DMS153 (cell line): ENCODE data around the gene SF3B2.
"Not testable (repeated sequence)": the region's sequence is repeated elsewhere in the genome, so short reads cannot be mapped to it uniquely, and the experiment has no call there.

Experiments
- DNase-seq: peaks from one replicate; lab custom pipeline; 2025; lab: John Stamatoyannopoulos, UW

SF3B2 gene, protein sequence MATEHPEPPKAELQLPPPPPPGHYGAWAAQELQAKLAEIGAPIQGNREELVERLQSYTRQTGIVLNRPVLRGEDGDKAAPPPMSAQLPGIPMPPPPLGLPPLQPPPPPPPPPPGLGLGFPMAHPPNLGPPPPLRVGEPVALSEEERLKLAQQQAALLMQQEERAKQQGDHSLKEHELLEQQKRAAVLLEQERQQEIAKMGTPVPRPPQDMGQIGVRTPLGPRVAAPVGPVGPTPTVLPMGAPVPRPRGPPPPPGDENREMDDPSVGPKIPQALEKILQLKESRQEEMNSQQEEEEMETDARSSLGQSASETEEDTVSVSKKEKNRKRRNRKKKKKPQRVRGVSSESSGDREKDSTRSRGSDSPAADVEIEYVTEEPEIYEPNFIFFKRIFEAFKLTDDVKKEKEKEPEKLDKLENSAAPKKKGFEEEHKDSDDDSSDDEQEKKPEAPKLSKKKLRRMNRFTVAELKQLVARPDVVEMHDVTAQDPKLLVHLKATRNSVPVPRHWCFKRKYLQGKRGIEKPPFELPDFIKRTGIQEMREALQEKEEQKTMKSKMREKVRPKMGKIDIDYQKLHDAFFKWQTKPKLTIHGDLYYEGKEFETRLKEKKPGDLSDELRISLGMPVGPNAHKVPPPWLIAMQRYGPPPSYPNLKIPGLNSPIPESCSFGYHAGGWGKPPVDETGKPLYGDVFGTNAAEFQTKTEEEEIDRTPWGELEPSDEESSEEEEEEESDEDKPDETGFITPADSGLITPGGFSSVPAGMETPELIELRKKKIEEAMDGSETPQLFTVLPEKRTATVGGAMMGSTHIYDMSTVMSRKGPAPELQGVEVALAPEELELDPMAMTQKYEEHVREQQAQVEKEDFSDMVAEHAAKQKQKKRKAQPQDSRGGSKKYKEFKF

DNA sequence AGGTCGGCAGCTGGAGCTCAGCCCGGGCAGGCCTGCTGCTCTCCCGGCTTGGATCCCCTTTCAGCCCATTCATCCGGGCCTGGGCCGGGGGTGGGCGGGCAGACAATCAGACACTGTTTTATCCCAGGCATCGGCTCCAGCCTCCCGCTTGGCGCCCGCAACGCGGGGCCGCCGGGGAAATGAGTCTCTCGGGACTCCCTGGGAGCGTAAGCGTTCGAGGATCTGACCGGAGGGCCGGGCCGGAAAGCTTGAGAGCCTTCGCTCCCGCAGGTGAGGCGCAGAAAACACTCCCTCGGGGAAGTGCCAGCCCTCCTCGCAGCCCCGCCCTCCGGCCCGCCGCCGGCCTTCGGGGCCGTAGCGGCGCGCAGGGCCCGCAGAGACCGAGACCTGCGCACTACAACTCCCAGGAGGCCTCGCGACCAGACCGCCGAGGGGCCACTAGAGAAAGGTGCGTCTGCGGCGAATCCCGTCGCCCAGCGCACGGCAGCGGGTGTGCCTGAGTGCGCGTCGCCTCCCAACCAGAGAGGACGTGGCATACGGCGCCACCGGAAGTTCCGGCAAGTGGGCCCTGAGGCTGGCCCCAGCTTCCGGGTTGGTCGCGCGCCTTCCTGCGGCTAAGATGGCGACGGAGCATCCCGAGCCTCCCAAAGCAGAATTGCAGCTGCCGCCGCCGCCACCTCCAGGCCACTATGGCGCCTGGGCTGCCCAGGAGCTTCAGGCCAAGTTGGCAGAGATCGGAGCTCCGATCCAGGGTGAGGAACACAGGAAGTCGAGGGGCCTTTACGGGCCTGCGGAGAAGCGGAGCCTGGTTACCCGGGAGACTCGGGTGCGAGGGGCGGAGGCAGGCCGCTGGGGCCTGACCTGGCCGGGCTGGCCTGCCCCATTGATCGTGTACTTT, at the start of gene SF3B2:
Gene SF3B2, plus strand, starts transcription at position 599 of the 898 bp plus-strand sequence. Its CDS starts 21 bp downstream, at position 620.
- peak; percentile 98 for DNase-seq

DNA sequence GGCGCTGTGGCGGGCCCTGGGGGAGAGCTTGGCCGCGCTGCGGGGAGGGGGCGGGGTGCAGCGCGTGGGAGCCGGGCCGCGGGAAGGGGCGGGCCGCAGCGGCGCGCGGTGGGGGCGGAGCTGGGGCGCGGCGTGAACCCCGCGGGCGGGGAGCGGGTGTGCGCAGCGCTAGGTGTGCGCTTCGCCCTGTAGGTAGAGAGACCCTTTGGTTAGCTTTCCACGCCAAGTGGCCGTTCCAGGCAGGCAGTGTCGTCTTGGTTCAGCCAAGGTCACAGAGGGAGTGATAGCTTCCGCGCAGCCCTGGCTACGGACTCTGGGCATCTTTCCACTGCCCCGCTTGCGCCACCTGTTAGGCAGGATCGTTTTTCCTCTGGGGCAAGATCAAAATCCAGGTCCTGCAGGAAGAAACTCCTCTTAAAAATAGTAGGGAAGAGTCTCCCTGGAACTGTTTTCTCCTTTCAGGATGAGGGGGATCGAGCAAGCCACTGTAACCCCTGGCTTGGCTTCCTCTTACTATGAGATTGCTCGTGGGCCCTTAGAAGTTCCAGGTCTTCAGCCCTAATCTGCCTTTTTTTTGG, 49.4 kb upstream of the SF3B2 start:
- DNase-seq: no peak

DNA sequence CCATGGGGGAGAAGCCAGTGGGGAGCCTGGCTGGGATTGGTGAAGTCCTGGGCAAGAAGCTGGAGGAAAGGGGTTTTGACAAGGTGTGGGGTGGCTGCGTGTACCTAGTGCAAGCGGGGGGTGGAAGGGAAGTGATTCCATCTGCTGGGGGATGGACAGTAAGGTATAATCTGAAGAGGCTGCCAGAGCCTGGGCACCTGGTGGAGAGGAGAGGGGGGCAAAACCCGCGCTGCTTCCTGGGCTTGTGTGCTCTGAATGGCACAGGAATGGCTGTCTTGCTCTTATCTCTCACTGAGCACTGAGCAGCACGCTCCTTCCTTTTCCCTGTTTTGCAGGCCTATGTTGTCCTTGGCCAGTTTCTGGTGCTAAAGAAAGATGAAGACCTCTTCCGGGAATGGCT, 48.9 kb upstream of the SF3B2 start:
- no peak for DNase-seq

DNA sequence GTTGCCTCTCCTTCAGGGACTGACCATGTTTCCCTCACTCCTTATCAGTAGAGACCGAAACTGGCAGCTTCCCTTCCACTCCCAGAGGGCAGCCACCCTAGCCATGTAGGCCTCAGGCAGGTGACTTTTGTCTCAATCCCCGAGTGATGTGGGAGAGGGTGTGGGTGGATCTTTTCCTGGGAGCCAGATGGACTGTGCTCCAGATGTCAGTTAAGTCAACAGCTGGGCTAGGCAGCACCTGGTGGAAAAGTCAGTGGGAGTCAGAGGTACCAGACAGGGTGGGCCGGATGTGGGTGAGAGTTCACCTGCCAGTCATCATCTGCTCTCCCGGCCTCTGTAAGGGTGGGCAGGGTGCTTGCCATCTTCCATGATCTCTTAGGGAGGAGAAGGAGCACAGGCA, 48.0 kb upstream of the SF3B2 start:
- DNase-seq: no peak

DNA sequence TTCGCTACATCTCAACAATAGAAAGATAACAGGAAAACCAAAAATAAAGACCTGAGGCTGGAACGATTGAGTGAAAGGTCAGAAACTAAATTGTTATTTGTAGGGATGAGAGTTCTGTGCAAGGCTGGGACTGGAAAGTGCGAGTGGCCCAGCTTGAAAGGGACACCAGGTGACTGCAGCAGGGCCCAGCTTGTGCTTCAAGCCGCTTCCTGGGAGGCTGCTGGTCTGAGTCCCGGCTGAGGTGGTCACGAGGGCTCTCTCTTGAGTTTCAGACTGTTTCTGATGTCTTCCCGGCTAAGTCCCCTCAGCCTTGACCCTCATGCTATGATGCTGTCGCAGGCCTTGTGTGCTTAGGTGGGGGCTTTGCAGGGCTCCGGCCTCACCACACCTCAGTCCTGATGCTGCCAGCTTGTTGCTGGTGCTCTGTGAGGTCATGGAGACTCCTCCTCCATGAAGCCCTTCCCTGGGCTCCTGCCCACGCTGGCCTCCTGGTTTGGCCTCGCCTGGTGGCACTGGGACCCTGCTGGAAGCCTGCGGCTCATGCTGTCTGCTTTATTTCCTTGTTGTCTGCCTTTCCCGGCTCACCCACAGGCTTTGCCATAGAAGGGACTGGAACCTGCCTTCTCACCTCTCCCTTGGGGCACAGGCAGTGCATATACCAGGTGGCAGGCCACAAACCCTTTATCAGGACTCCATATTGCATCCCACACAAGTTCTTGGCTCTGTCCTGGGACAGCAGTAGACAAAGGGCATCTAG, 45.9 kb upstream of the SF3B2 start:
- no peak for DNase-seq

DNA sequence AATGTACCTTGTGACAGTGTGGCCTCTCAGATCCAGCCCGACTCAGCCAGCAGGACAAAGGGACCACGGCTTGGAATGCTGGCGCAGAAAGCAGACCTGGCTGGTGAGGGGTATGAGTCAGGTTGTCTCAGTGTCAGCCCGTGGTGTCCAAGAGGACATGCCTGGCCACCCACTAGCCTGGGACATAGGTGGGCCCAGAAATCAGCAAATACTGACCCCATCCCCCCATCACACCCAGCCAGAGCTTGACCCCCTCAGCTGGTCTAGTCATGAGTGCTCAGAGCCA, 45.3 kb upstream of the SF3B2 start:
- DNase-seq: no peak

DNA sequence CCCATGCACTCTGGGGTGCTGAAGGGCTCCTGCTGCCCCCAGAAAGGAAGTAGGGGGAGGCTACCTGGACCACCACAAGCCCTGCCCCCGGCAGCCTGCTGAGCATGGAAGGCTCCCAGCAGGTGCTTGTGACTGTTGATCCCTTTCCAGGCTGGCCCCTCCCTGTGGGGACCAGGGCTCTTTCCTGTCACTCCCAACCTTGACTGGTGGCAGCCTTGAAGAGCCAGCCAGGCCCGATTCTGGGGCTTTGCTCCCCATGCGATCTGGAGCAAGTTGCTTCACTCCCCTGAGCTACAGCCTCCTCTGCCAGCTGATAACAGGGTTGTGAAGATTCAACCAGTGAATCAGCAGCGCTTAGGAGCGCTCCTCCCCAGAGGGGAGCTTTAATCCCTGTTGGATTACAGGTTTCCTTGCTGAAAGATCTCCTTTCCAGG, 44.9 kb upstream of the SF3B2 start:
- DNase-seq: no peak

DNA sequence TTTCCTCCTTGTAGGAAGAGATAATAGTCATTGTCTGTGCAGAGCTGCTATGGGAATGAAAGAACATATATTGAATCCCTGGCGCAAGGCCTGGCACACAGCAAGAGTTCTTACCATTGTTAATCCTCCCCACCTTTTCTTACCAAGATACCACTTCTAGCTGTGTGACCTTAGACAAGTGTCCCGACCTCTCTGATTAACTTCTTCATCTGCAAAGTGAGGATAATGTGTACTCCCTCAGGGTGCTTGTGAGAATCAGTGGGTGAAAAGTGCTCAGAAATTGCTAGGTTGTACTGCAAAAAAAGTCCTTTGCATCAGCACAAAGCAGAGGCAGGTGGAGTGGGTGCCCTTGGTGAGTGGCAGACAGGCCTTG, 44.1 kb upstream of the SF3B2 start:
- no peak for DNase-seq

DNA sequence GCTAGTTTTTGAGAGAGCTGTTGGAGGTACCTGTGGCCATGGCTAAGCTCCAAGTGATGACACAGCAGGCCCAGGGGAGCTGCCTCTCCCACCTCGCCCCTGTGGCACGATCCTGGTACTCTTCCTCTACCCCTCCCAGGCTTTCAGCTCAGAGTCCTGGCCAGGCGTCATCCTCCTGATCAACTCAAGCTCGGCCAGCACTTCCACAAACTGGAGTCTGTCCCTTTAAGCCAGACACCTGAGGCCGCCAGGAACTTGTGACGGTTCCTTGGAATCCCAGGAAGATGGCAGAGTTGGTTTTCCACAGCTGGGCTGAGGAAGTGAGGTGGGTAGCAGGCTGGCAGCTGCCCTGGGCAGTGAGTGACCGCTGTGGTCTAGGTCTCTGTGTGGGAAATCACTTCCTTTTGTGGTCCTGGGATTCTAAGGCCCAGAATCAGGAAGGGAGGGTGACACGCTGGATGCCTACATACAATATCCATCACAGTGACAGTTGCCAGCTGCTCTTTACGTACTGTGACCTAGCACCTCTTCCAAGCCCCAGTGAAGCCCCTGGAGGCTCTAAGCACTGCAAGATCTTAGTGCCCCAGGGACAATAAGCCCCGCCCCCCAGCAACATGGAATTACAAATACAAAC, 43.6 kb upstream of the SF3B2 start:
- no peak for DNase-seq

DNA sequence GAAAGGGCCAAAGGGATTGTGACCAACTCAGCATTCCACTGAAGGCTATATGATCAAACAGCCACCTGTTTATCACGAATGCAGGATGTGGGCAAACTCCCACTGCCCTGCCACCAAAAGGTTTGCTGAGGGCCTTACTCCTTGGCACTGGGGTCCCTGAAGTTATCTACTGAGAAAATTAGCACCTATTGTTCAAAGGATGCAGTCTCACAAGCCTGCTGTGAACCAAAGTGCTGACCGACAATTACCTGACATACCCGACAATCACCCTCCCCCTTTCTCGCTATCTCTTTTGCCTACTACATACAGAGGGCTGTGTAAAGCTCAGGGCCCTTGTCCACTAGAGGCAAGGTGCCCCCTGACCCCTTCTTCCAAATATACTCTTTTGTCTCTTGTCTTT, 42.1 kb upstream of the SF3B2 start:
- not testable (repeated sequence) for DNase-seq

DNA sequence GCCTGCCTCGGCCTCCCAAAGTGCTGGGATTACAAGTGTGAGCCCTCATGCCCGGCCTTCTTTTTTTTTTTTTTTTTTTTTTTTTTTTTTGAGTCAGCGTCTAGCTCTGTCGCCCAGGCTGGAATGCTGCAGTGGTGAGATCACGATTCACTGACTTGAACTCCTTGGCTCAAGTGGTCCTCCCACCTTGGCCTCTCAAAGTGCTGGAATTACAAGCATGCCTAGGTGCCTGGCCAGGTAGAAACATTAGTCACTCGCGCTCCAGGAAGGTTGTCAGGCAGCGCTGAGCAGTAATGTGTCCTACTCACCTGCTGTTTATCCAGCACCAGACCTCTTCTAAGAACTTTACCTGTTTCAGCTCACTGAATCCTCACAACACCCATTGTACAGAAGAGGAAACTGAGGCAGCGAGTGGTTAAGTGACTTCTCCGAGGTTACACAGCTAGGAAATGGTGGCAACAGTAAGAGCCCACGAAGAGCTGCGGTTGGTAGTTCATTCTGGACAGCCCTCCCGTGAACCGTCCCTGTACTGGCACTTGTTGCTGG, 40.9 kb upstream of the SF3B2 start:
- no peak for DNase-seq

DNA sequence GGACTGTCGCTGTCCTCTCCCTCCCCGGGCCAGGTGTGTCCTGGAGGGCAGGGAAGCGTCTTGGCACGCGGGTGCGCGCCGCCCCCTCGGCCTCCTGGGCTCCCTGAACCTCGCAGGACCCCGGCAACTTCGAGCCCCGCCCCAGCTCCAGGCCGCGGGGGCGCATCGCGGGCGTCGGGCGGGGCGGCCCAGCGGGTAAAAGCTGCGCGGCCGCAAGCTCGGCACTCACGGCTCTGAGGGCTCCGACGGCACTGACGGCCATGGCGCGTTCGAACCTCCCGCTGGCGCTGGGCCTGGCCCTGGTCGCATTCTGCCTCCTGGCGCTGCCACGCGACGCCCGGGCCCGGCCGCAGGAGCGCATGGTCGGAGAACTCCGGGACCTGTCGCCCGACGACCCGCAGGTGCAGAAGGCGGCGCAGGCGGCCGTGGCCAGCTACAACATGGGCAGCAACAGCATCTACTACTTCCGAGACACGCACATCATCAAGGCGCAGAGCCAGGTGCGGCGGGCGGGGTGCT, 40.3 kb upstream of the SF3B2 start, which contains the start of gene CST6:
Gene CST6, plus strand, starts transcription at position 224 of the 519 bp plus-strand sequence. Its CDS starts 37 bp downstream, at position 261.
- DNase-seq: no peak

DNA sequence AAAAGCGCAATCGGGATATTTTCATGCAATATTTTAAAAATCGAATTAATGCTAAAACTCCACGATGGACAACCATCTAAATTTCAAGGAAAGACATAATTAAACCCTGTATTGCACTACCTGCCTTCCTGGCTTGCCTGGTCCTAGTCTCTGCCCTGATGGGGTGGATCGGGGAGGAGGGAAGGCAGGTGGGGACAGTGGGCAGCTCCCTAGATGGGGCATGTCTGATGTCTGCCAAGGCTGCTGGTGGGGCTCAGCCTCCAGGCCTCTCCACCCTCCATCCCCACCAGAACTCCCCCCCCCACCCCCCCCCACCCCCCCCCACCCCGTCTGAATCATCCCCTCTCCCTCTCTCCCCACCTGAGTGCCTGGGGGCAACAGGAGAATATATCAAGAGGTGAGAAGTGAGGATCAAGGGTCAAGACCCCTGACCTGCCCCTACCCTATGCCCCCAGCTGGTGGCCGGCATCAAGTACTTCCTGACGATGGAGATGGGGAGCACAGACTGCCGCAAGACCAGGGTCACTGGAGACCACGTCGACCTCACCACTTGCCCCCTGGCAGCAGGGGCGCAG, 39.7 kb upstream of the SF3B2 start:
- DNase-seq: no peak

DNA sequence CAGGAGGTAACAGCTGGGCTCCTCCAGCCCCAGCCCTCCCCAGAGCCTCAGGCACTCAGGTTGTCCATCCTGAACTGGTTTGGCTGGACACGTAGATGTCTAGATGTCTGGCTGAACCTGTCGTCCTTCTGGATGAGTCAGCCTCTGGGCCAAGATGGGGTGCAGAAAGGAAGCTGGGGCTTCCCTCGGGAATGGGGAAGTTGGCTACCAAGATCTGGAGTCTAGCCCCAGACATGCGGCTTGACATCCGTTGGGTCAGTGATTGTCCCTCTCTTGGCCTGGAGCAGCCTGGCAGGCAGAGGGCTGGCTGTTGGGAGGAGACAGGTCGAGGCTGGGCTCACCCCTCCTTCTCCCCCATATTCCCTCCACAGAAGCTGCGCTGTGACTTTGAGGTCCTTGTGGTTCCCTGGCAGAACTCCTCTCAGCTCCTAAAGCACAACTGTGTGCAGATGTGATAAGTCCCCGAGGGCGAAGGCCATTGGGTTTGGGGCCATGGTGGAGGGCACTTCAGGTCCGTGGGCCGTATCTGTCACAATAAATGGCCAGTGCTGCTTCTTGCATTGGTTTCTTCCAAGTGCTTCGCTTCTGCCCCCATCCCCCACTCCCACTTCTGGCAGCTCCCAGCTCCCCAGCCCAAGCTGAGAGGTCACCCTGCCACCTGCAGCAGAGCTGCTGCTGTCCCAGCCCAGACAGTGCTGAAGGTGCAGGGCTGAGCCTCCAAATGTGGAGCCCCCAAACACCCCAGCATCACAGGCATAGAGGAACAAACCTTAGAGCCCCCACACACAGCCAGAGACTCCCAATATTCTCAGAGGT, 39.0 kb upstream of the SF3B2 start:
- DNase-seq: no peak

DNA sequence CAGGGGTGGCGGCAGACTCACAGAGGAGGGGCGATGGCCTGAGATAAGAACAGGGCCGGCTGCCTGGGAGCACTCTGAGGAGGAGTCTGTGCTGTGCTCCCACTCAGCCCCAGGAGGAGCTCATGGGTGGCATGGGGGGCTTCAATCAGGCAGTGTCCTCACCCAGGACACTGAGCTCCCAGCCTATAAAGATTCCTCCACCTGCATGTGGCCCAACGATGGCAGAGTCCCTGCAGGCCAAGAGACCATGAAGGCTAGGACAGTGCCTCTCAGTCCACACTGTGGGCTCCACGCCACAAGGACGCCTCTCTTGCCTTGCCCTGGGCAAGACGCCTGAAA, 38.4 kb upstream of the SF3B2 start:
- no peak for DNase-seq

DNA sequence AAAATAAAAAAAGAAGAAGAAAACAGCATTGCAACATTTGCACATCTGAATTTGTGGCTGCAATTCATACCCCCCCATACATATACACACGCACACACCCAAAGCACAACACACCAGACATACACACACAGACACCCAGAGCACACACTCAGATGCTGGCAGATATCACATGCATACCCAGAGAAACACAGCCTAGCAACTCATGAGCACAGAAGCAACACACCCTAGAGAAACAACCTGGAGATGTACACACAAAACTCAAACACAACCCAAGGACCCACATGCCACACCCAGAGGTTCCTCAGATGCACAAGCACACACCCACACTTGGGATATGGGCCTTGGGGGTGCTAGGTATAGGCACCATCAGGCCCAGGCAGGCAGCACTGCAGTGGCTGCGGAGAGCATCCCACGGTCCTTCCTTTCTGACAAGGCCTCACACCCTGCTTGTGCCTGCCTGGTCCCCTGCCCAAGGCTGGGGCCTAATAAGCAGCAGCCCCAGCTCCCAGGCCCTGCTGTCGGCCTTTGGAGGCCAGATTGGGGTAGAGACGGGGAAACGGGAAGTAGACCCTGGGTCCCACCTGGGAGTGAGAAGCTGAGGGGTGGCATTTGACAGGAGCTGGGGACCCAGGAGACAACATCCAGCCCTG, 37.2 kb upstream of the SF3B2 start:
- no peak for DNase-seq

DNA sequence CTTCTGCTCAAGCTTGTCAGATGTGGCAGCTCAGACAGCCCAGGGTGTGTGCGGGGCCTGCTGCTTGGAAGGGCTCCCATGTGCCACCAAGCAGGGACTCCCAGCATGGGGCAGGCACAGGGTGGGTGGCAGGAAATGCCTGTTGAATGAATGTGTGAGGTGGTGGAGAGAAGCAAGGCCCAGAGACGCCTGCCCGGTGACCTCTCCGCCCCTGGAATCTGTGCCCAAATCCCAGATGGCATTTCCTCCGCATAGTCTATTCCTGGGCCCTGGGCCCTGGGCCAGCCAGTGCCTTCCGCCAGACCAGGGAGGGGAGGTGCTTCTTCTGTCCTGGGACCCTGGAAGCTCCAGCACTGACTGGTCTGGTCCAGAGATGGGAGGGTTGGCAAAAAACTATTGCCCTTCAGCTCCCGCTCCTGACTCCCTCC, 36.7 kb upstream of the SF3B2 start:
- no peak for DNase-seq
